ENCODE results near the gene PAQR8.

The PAQR8 gene

DNA sequence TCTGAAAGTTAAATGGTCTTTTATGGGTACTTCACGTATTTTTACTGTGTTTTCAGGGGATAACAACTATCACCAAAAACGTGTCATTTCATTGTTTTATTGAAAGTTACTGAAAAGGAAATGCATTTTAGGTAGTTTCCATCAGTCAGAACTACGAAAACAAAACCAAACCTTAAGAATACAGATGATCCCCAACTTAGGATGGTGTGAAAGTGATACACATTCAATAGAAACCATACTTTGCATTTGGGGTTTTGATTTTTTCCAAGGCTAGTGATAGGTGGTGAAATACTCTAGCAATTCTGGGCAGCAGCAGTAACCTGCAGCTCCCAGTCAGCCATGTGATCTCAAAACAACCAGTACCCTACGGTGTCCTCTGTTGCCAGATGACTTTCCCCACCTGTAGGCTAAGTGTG, 32.3 kb downstream of the PAQR8 start:
- Histone ChIP-seq H3K9ac (ENCODE audit: low read length) (peak overlapping the region; percentile 71), H3K36me3 (replicated peaks; ENCODE audit: insufficient read depth, low read length) (no peaks in the 10 kb centered on the region)

DNA sequence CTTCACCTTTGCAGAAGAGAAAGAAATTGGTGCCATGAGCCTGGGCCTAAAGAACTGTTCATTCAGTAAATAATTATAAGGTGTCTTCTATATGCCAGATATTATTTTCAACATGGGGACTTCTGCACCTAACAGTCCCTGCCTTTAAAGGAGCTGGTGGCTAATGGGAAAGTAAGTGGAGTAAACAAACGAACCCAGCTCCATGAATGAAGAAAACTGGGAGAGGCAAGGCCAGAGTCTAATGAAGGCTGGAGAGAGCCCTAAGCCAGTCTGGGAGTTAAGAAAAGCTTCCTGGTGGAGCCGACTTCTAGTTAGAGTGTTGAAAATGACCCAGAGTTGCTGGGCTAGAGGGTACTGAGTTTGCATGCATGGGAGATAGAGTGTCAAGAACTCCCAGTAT, 34.0 kb downstream of the PAQR8 start:
- TF ChIP-seq EZH2 (optimal IDR thresholded peaks at IDR 0.05; ENCODE audit: low read depth, low read length) (no peak), EZH2phosphoT487 (IDR thresholded peaks at IDR 0.05; ENCODE audit: low read length) (no peak)
- TF ChIP-seq, protein P1, sequence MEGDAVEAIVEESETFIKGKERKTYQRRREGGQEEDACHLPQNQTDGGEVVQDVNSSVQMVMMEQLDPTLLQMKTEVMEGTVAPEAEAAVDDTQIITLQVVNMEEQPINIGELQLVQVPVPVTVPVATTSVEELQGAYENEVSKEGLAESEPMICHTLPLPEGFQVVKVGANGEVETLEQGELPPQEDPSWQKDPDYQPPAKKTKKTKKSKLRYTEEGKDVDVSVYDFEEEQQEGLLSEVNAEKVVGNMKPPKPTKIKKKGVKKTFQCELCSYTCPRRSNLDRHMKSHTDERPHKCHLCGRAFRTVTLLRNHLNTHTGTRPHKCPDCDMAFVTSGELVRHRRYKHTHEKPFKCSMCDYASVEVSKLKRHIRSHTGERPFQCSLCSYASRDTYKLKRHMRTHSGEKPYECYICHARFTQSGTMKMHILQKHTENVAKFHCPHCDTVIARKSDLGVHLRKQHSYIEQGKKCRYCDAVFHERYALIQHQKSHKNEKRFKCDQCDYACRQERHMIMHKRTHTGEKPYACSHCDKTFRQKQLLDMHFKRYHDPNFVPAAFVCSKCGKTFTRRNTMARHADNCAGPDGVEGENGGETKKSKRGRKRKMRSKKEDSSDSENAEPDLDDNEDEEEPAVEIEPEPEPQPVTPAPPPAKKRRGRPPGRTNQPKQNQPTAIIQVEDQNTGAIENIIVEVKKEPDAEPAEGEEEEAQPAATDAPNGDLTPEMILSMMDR (IDR thresholded peaks at IDR 0.05; ENCODE audit: low read length), result no peak

More for the DNA sequence above, 32.3 kb downstream of the PAQR8 start:
- Histone ChIP-seq H3K27me3 (replicated peaks; ENCODE audit: insufficient read depth, low read length) (peaks cover 6% of the 10 kb centered on the region; the same call in 1 of the 2 replicates), H3K9me2 (replicated peaks; ENCODE audit: insufficient read depth, low read length) (no peaks in the 10 kb centered on the region), H3K27ac (ENCODE audit: low read length) (peak overlapping the region; percentile 90), H3F3A (ENCODE audit: insufficient read depth, low read length) (peaks cover 42% of the 10 kb centered on the region), H2AFZ (ENCODE audit: low read length) (no peak overlapping the region), H3K4me1 (ENCODE audit: low read length) (peaks cover 46% of the 10 kb centered on the region), H3K9me3 (replicated peaks; ENCODE audit: insufficient read depth, low read length) (no peaks in the 10 kb centered on the region), H3K4me2 (ENCODE audit: low read depth, low read length) (peak overlapping the region; percentile 95), H3K79me2 (ENCODE audit: low read length) (no peaks in the 10 kb centered on the region), H3K4me3 (ENCODE audit: low read length) (peak overlapping the region; percentile 47), H4K20me1 (ENCODE audit: insufficient read depth, low read length) (no peaks in the 10 kb centered on the region)
- TF ChIP-seq EZH2 (optimal IDR thresholded peaks at IDR 0.05; ENCODE audit: low read depth, low read length) (no peak), EZH2phosphoT487 (IDR thresholded peaks at IDR 0.05; ENCODE audit: low read length) (no peak)
- TF ChIP-seq, protein P1 (IDR thresholded peaks at IDR 0.05; ENCODE audit: low read length), result no peak
- DNase-seq, result peak; percentile 83

DNA sequence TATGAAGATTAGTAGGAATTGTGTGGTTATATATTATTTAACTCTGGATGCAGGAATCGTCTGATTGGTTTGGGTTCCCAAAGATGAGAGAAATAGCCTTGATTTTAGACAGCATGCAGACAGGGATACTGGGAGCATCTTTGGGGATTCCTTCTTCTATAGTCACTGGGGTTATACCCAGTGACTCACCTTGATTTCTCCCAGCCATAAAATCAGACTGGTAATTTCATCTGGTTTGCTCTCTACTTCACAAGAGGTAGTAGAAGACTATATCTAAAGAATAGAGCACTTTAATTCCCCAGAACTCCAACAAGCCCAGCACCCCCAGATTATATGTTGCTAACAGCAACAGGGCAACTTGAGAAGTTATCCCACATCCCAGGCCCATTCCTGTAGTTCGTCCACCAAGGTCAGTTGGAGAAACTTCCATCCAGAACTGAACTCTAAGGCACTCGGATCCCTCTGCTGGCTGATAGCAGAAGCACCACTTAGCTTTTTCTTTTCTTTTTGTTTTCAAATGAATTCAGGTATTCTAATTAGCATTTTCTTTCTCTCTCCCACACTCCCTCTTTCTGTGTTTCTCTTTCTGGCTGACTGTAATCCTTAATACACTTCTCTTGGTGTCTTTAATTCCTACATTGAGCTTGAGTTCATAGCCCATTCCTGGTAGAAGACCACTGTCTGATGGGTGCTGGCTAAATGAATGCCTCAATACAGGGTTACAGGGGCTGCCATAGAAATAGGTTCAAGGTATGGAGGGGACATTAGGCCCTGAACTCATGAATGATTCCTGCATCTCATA, 37.8 kb downstream of the PAQR8 start:
- H4K20me1 ChIP-seq (ENCODE audit: insufficient read depth, low read length), result no peaks in the 10 kb centered on the region
- H3F3A ChIP-seq (ENCODE audit: insufficient read depth, low read length), result peaks cover 9% of the 10 kb centered on the region
- TF ChIP-seq, protein P1 (IDR thresholded peaks at IDR 0.05; ENCODE audit: low read length), result peak; percentile 89
- no peak for TF ChIP-seq EZH2 (optimal IDR thresholded peaks at IDR 0.05; ENCODE audit: low read depth, low read length)
- peak; percentile 51 for DNase-seq
- no peaks in the 10 kb centered on the region for H3K9me3 ChIP-seq (replicated peaks; ENCODE audit: insufficient read depth, low read length)
- peaks cover 6% of the 10 kb centered on the region; the same call in 1 of the 2 replicates for H3K27me3 ChIP-seq (replicated peaks; ENCODE audit: insufficient read depth, low read length)
- H3K4me2 ChIP-seq (ENCODE audit: low read depth, low read length), result no peak overlapping the region
- H3K79me2 ChIP-seq (ENCODE audit: low read length), result no peaks in the 10 kb centered on the region
- H3K9ac ChIP-seq (ENCODE audit: low read length), result no peak overlapping the region
- H3K4me3 ChIP-seq (ENCODE audit: low read length), result no peak overlapping the region
- no peak overlapping the region for H3K27ac ChIP-seq (ENCODE audit: low read length)
- no peaks in the 10 kb centered on the region for H3K36me3 ChIP-seq (replicated peaks; ENCODE audit: insufficient read depth, low read length)
- H3K4me1 ChIP-seq (ENCODE audit: low read length), result peaks cover 19% of the 10 kb centered on the region
- no peaks in the 10 kb centered on the region for H3K9me2 ChIP-seq (replicated peaks; ENCODE audit: insufficient read depth, low read length)
- H2AFZ ChIP-seq (ENCODE audit: low read length), result no peak overlapping the region

More for the DNA sequence above, 34.0 kb downstream of the PAQR8 start:
- no peaks in the 10 kb centered on the region for H3K36me3 ChIP-seq (replicated peaks; ENCODE audit: insufficient read depth, low read length)
- no peak overlapping the region for H3K4me2 ChIP-seq (ENCODE audit: low read depth, low read length)
- peaks cover 25% of the 10 kb centered on the region for H3F3A ChIP-seq (ENCODE audit: insufficient read depth, low read length)
- H4K20me1 ChIP-seq (ENCODE audit: insufficient read depth, low read length), result no peaks in the 10 kb centered on the region
- H3K9me3 ChIP-seq (replicated peaks; ENCODE audit: insufficient read depth, low read length), result no peaks in the 10 kb centered on the region
- no peak overlapping the region for H3K9ac ChIP-seq (ENCODE audit: low read length)
- no peak overlapping the region for H3K4me3 ChIP-seq (ENCODE audit: low read length)
- no peaks in the 10 kb centered on the region for H3K9me2 ChIP-seq (replicated peaks; ENCODE audit: insufficient read depth, low read length)
- DNase-seq, result no peak
- no peak overlapping the region for H2AFZ ChIP-seq (ENCODE audit: low read length)
- no peaks in the 10 kb centered on the region for H3K79me2 ChIP-seq (ENCODE audit: low read length)
- H3K27ac ChIP-seq (ENCODE audit: low read length), result no peak overlapping the region
- H3K4me1 ChIP-seq (ENCODE audit: low read length), result peaks cover 33% of the 10 kb centered on the region
- H3K27me3 ChIP-seq (replicated peaks; ENCODE audit: insufficient read depth, low read length), result peaks cover 6% of the 10 kb centered on the region; the same call in 1 of the 2 replicates
